Neural cell (in vitro differentiated cells): ENCODE results near the gene LYRM2.

Experiments
- CTCF ChIP-seq: fragments of 450-650 bp; IDR thresholded peaks from 2 replicates; pipeline ENCODE4 v1.5.1; 2014; ENCODE audit warnings: antibody characterized with exemption, mild to moderate bottlenecking, moderate library complexity; ENCODE audit not compliant: poor library complexity, severe bottlenecking
- EP300 ChIP-seq: fragments of 450-650 bp; conservative IDR thresholded peaks from 2 replicates; pipeline ENCODE4 v1.6.1; 2014; ENCODE audit warnings: antibody characterized with exemption, mild to moderate bottlenecking, moderate library complexity; ENCODE audit not compliant: poor library complexity, severe bottlenecking
- EZH2 ChIP-seq: fragments of 200-600, 300-800 bp; shearing (Covaris generic), sonication (generic); IDR thresholded peaks from 2 replicates; pipeline ENCODE4 v1.6.1; 2014; ENCODE audit warnings: antibody characterized with exemption, low read length, borderline replicate concordance, mild to moderate bottlenecking; ENCODE audit not compliant: insufficient read depth, poor library complexity, severe bottlenecking
- MXI1 ChIP-seq: fragments of 450-650 bp; conservative IDR thresholded peaks from 2 replicates; pipeline ENCODE4 v1.6.1; 2014; ENCODE audit warnings: antibody characterized with exemption, mild to moderate bottlenecking; ENCODE audit not compliant: poor library complexity, severe bottlenecking
- POLR2AphosphoS5 ChIP-seq: IDR thresholded peaks from 2 replicates; pipeline ENCODE4 v1.6.1; 2012
- RAD21 ChIP-seq: fragments of 450-650 bp; conservative IDR thresholded peaks from 2 replicates; pipeline ENCODE4 v1.6.1; 2014; ENCODE audit warnings: antibody characterized with exemption, mild to moderate bottlenecking, moderate library complexity
- SMC3 ChIP-seq: fragments of 450-650 bp; conservative IDR thresholded peaks from 2 replicates; pipeline ENCODE4 v1.6.1; 2014; ENCODE audit warnings: antibody characterized with exemption, mild to moderate bottlenecking, moderate library complexity; ENCODE audit not compliant: poor library complexity
- TAF1 ChIP-seq: IDR thresholded peaks from 2 replicates; pipeline ENCODE4 v1.6.1; 2012; ENCODE audit warnings: low read depth
- TF ChIP-seq, protein P1 (sequence below): IDR thresholded peaks from 2 replicates; pipeline ENCODE4 v1.6.1; 2012; ENCODE audit warnings: borderline replicate concordance

- TF ChIP-seq CTCF, result no peak
- TF ChIP-seq POLR2AphosphoS5, result no peak
- TF ChIP-seq TAF1, result no peak
- no peak for TF ChIP-seq EZH2
- no peak for TF ChIP-seq RAD21
- TF ChIP-seq, protein P1, sequence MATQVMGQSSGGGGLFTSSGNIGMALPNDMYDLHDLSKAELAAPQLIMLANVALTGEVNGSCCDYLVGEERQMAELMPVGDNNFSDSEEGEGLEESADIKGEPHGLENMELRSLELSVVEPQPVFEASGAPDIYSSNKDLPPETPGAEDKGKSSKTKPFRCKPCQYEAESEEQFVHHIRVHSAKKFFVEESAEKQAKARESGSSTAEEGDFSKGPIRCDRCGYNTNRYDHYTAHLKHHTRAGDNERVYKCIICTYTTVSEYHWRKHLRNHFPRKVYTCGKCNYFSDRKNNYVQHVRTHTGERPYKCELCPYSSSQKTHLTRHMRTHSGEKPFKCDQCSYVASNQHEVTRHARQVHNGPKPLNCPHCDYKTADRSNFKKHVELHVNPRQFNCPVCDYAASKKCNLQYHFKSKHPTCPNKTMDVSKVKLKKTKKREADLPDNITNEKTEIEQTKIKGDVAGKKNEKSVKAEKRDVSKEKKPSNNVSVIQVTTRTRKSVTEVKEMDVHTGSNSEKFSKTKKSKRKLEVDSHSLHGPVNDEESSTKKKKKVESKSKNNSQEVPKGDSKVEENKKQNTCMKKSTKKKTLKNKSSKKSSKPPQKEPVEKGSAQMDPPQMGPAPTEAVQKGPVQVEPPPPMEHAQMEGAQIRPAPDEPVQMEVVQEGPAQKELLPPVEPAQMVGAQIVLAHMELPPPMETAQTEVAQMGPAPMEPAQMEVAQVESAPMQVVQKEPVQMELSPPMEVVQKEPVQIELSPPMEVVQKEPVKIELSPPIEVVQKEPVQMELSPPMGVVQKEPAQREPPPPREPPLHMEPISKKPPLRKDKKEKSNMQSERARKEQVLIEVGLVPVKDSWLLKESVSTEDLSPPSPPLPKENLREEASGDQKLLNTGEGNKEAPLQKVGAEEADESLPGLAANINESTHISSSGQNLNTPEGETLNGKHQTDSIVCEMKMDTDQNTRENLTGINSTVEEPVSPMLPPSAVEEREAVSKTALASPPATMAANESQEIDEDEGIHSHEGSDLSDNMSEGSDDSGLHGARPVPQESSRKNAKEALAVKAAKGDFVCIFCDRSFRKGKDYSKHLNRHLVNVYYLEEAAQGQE, result no peak
- TF ChIP-seq EP300, result no peak
- TF ChIP-seq SMC3, result no peak
- no peak for TF ChIP-seq MXI1
Measured at GRCh38 chr6:89604653-89605052, 33.9 kb downstream of the LYRM2 start.
